Progenitor cell of endocrine pancreas (in vitro differentiated cells): ENCODE results near the gene FER. TPM values are rescaled to one million over a fixed set of nuclear protein-coding genes. Genes with fewer than 3 reads are reported as not detected.
"Not testable (repeated sequence)": the region's sequence is repeated elsewhere in the genome, so short reads cannot be mapped to it uniquely, and the experiment has no call there.

ENCODE experiments used
- DNase-seq: peaks from one replicate; pipeline ENCODE4 v3.0.0; 2021; ENCODE audit warnings: low spot score; ENCODE audit not compliant: unreplicated experiment
- H3K27ac Mint-ChIP-seq: 2 replicates; pipeline ENCODE4 v1.8.0; 2021; ENCODE audit warnings: mild to moderate bottlenecking, moderate library complexity, mixed read lengths
- H3K27me3 Mint-ChIP-seq: 2 replicates; pipeline ENCODE4 v1.8.0; 2021; ENCODE audit warnings: mixed read lengths
- H3K36me3 Mint-ChIP-seq: 2 replicates; pipeline ENCODE4 v1.8.0; 2022; ENCODE audit warnings: mixed read lengths; ENCODE audit not compliant: insufficient read depth
- H3K4me1 Mint-ChIP-seq: 2 replicates; pipeline ENCODE4 v1.8.0; 2021; ENCODE audit warnings: low read depth, mixed read lengths
- H3K4me3 Mint-ChIP-seq: 2 replicates; pipeline ENCODE4 v1.8.0; 2021; ENCODE audit warnings: low read depth, mild to moderate bottlenecking, moderate library complexity, mixed read lengths
- H3K9me3 Mint-ChIP-seq: 2 replicates; pipeline ENCODE4 v1.8.0; 2021; ENCODE audit warnings: low read depth, mixed read lengths
- CTCF ChIP-seq: fragments of 200-600 bp; sonication (generic); IDR thresholded peaks from one replicate; pipeline ENCODE4 v1.5.0; 2021; ENCODE audit warnings: antibody characterized with exemption, mild to moderate bottlenecking; ENCODE audit not compliant: unreplicated experiment
- total RNA-seq: library from RNA; stranded (reverse); gene quantifications from 2 replicates; pipeline ENCODE4 v1.2.1, GENCODE V29; 2021

Gene FER
- total RNA-seq, 1 donor from 2014 or later, result 34.8 TPM

GRCh38 chr5:108793207-108793606 lies 45.5 kb downstream of the FER start:
- H3K36me3 Mint-ChIP-seq, result peaks cover 11% of the 10 kb centered on the region
- TF ChIP-seq CTCF, result no peak
- H3K4me3 Mint-ChIP-seq, result no peak overlapping the region
- no peak overlapping the region for H3K27ac Mint-ChIP-seq
- no peak for DNase-seq
- H3K4me1 Mint-ChIP-seq, result peaks cover 2% of the 10 kb centered on the region
- H3K9me3 Mint-ChIP-seq, result no peaks in the 10 kb centered on the region
- H3K27me3 Mint-ChIP-seq, result no peaks in the 10 kb centered on the region

- not testable (repeated sequence) for H3K9me3 Mint-ChIP-seq, H3K27me3 Mint-ChIP-seq, DNase-seq, H3K4me3 Mint-ChIP-seq, H3K4me1 Mint-ChIP-seq, H3K27ac Mint-ChIP-seq
- peaks cover 11% of the 10 kb centered on the region for H3K36me3 Mint-ChIP-seq
These were observed 46.7 kb downstream of the FER start for GRCh38 chr5:108794349-108794748.

GRCh38 chr5:108797396-108797795 lies 49.7 kb downstream of the FER start:
- Mint-ChIP-seq H3K4me1 (peaks cover 2% of the 10 kb centered on the region), H3K9me3 (peaks cover under 1% of the 10 kb centered on the region), H3K4me3 (no peak overlapping the region), H3K27me3 (no peaks in the 10 kb centered on the region), H3K36me3 (peaks cover 23% of the 10 kb centered on the region), H3K27ac (no peak overlapping the region)
- DNase-seq, result no peak
- no peak for TF ChIP-seq CTCF

GRCh38 chr5:108797986-108798385 lies 50.3 kb downstream of the FER start:
- Mint-ChIP-seq H3K27ac (no peak overlapping the region), H3K27me3 (no peaks in the 10 kb centered on the region), H3K36me3 (peaks cover 28% of the 10 kb centered on the region), H3K9me3 (peaks cover 6% of the 10 kb centered on the region), H3K4me1 (peaks cover 2% of the 10 kb centered on the region), H3K4me3 (no peak overlapping the region)
- no peak for DNase-seq
- TF ChIP-seq CTCF, result no peak

- Mint-ChIP-seq H3K4me1 (peaks cover 2% of the 10 kb centered on the region), H3K36me3 (peaks cover 34% of the 10 kb centered on the region), H3K27me3 (no peaks in the 10 kb centered on the region), H3K9me3 (peaks cover 13% of the 10 kb centered on the region), H3K4me3 (no peak overlapping the region), H3K27ac (no peak overlapping the region)
- DNase-seq, result no peak
- TF ChIP-seq CTCF, result no peak
These were observed 51.0 kb downstream of the FER start for GRCh38 chr5:108798513-108799265.

- peaks cover 2% of the 10 kb centered on the region for H3K4me1 Mint-ChIP-seq
- H3K27me3 Mint-ChIP-seq, result no peaks in the 10 kb centered on the region
- no peak overlapping the region for H3K27ac Mint-ChIP-seq
- peaks cover 44% of the 10 kb centered on the region for H3K36me3 Mint-ChIP-seq
- H3K9me3 Mint-ChIP-seq, result peaks cover 30% of the 10 kb centered on the region
- H3K4me3 Mint-ChIP-seq, result no peak overlapping the region
- DNase-seq, result no peak
- TF ChIP-seq CTCF, result no peak
These were observed 53.6 kb downstream of the FER start for GRCh38 chr5:108801301-108801700.
